ENCODE data around the gene GTPBP3. TPM values are rescaled to one million over a fixed set of nuclear protein-coding genes. Genes with fewer than 3 reads are reported as not detected.

GTPBP3 gene
- total RNA-seq, 1 experiment from 2014 or later, result 62.9 TPM

- no peaks in the 10 kb centered on the region for H3K79me2 ChIP-seq (ENCODE audit: insufficient read depth, low read length)
- no peak overlapping the region for H3K23ac ChIP-seq (ENCODE audit: insufficient read length, low read depth, low read length)
- no peak for TF ChIP-seq CTCF (conservative IDR thresholded peaks at IDR 0.05)
- H3K9ac ChIP-seq (ENCODE audit: extremely low read depth, insufficient read length, low read length), result no peak overlapping the region
- peaks cover 15 to 30% (median 24%) of the 10 kb centered on the region in 3 experiments for H3K36me3 Mint-ChIP-seq (ENCODE audit: insufficient read depth in 1 of 3, low read depth in 3 of 3)
- no peak overlapping the region for H3K14ac ChIP-seq (ENCODE audit: insufficient read depth, low read length)
- no peak overlapping the region for H2BK12ac ChIP-seq (ENCODE audit: insufficient read length, low read depth, low read length)
- no peaks in the 10 kb centered on the region for H3K9me3 ChIP-seq (ENCODE audit: control insufficient read depth, low read depth, low read length)
- no peak overlapping the region for H3K27ac ChIP-seq (ENCODE audit: insufficient read length, low read depth, low read length)
- no peak overlapping the region for H3K4ac ChIP-seq (ENCODE audit: low read depth, low read length)
- no peaks in the 10 kb centered on the region for H4K20me1 ChIP-seq (ENCODE audit: control insufficient read depth, insufficient read depth, insufficient read length)
- DNase-seq, result no peak
- no peak overlapping the region for H2BK5ac ChIP-seq (ENCODE audit: insufficient read length, low read length)
- H3K79me1 ChIP-seq (ENCODE audit: insufficient read depth, low read depth, low read length, poor library complexity, severe bottlenecking), result no peaks in the 10 kb centered on the region
- H3K18ac ChIP-seq (ENCODE audit: insufficient read length, low read depth, low read length), result no peak overlapping the region
- no peak overlapping the region for H3K4me2 ChIP-seq (ENCODE audit: insufficient read depth, insufficient read length, low read length)
- H3K56ac ChIP-seq (ENCODE audit: insufficient read length, low read depth, low read length), result no peak overlapping the region
- H3K4me1 ChIP-seq (ENCODE audit: insufficient read depth, low read length), result peaks cover 3% of the 10 kb centered on the region; the same call in 1 of the 2 replicates
- no peak overlapping the region for H2BK120ac ChIP-seq (ENCODE audit: low read depth, low read length, poor library complexity, severe bottlenecking)
- peaks cover 21 to 28% of the 10 kb centered on the region in 2 experiments for H3K4me1 Mint-ChIP-seq
- 0 out of 5 replicates have a peak overlapping the region, but pooled peaks of 1 of the 2 experiments have one; percentile 40 for H3K4me3 Mint-ChIP-seq
- no peak overlapping the region for H2AK5ac ChIP-seq (ENCODE audit: insufficient read length, low read length)
- H4K91ac ChIP-seq (ENCODE audit: insufficient read length, low read depth, low read length), result no peak overlapping the region
- peak overlapping the region in 1 of 3 experiments; percentile 65; a peak in 1 of 7 replicates for H3K27ac Mint-ChIP-seq
- H2BK15ac ChIP-seq (ENCODE audit: low read depth, low read length), result no peak overlapping the region
- no peaks in the 10 kb centered on the region; the same call in 1 of the 2 replicates for H3K27me3 Mint-ChIP-seq (ENCODE audit: low read depth)
- H4K8ac ChIP-seq (replicated peaks; ENCODE audit: insufficient read length, low read depth, low read length), result no peak overlapping the region
- no peaks in the 10 kb centered on the region for H3K27me3 ChIP-seq (ENCODE audit: insufficient read depth, low read length)
- no peak overlapping the region for H4K5ac ChIP-seq (ENCODE audit: insufficient read length, low read depth, low read length)
- no CpG with 5 or more reads among the region's 51 CpGs for WGBS (ENCODE audit: extremely low coverage, insufficient read length, low lambda C conversion rate)
- H3K9me3 Mint-ChIP-seq, result peaks cover 4% of the 10 kb centered on the region in 2 experiments; a peak in 3 of 5 replicates
- no peak overlapping the region for H2BK20ac ChIP-seq (ENCODE audit: low read depth, low read length, poor library complexity, severe bottlenecking)
- no peak overlapping the region for H3T11ph ChIP-seq (ENCODE audit: low read length)
- H3K23me2 ChIP-seq (ENCODE audit: insufficient read length, low read depth, low read length, poor library complexity, severe bottlenecking), result no peaks in the 10 kb centered on the region
- no peak overlapping the region for H2AFZ ChIP-seq (ENCODE audit: low read length)
Observed at GRCh38 chr19:17300992-17301619, 36.2 kb upstream of the GTPBP3 start.

All from H9 (cell line).